Astrocyte (in vitro differentiated cells and primary cell): ENCODE results near the gene CYBA. TPM values are rescaled to one million over a fixed set of nuclear protein-coding genes. Genes with fewer than 3 reads are reported as not detected.

Experiments used
- DNase-seq: peaks from one replicate; pipeline ENCODE4 v3.0.0-alpha.2; 2010; ENCODE audit warnings: low read depth
- FAIRE-seq: peaks from 2 replicates; lab custom pipeline; 2011; peaks lifted over from hg19 to GRCh38; lab: Jason Lieb, UNC
- H2AFZ ChIP-seq: 2 replicates; pipeline ENCODE4 v1.6.0; 2012; ENCODE audit warnings: low read depth, low read length, inconsistent platforms
- H3K27ac ChIP-seq: 2 replicates; pipeline ENCODE4 v1.5.1; 2011; ENCODE audit warnings: low read depth, low read length, inconsistent platforms
- H3K27me3 ChIP-seq: 2 replicates; pipeline ENCODE4 v1.6.0; 2011; ENCODE audit warnings: low read length, inconsistent platforms; ENCODE audit not compliant: insufficient read depth
- H3K36me3 ChIP-seq: 2 replicates; pipeline ENCODE4 v1.5.1; 2011; ENCODE audit warnings: low read length, inconsistent platforms; ENCODE audit not compliant: insufficient read depth
- H3K4me1 ChIP-seq: 2 replicates; pipeline ENCODE4 v1.5.1; 2011; ENCODE audit warnings: low read length, inconsistent platforms; ENCODE audit not compliant: insufficient read depth
- H3K4me2 ChIP-seq: 2 replicates; pipeline ENCODE4 v1.6.0; 2012; ENCODE audit warnings: low read length, inconsistent platforms
- H3K4me3 ChIP-seq: 2 replicates; pipeline ENCODE4 v1.5.1; 2011; ENCODE audit warnings: low read depth, mild to moderate bottlenecking, low read length, inconsistent platforms; ENCODE audit not compliant: insufficient read depth
- H3K79me2 ChIP-seq: 2 replicates; pipeline ENCODE4 v1.6.0; 2012; ENCODE audit warnings: mild to moderate bottlenecking, low read length, inconsistent platforms; ENCODE audit not compliant: insufficient read depth
- H3K9ac ChIP-seq: 2 replicates; pipeline ENCODE4 v1.6.0; 2012; ENCODE audit warnings: mild to moderate bottlenecking, low read length, inconsistent platforms
- H3K9me3 ChIP-seq: 2 replicates; pipeline ENCODE4 v1.5.1; 2012; ENCODE audit warnings: low read depth, mild to moderate bottlenecking, low read length, inconsistent platforms; ENCODE audit not compliant: insufficient read depth
- H4K20me1 ChIP-seq: 2 replicates; pipeline ENCODE4 v1.6.0; 2012; ENCODE audit warnings: low read length, inconsistent platforms; ENCODE audit not compliant: insufficient read depth
- H3K27ac Mint-ChIP-seq: one replicate; pipeline ENCODE4 v1.8.0; 2021; ENCODE audit warnings: mild to moderate bottlenecking, mixed read lengths; ENCODE audit not compliant: unreplicated experiment
- H3K27me3 Mint-ChIP-seq: one replicate; pipeline ENCODE4 v1.8.0; 2021; ENCODE audit warnings: low read depth, mixed read lengths; ENCODE audit not compliant: unreplicated experiment
- H3K36me3 Mint-ChIP-seq: one replicate; pipeline ENCODE4 v1.8.0; 2021; ENCODE audit warnings: low read depth, mixed read lengths; ENCODE audit not compliant: unreplicated experiment
- H3K4me1 Mint-ChIP-seq: one replicate; pipeline ENCODE4 v1.8.0; 2021; ENCODE audit warnings: low read depth, mixed read lengths; ENCODE audit not compliant: unreplicated experiment
- H3K4me3 Mint-ChIP-seq: one replicate; pipeline ENCODE4 v1.8.0; 2021; ENCODE audit warnings: mild to moderate bottlenecking, moderate library complexity, mixed read lengths; ENCODE audit not compliant: unreplicated experiment
- H3K9me3 Mint-ChIP-seq: one replicate; pipeline ENCODE4 v1.8.0; 2021; ENCODE audit warnings: mild to moderate bottlenecking, mixed read lengths; ENCODE audit not compliant: unreplicated experiment
- CTCF ChIP-seq: IDR thresholded peaks from 2 replicates; pipeline ENCODE4 v1.5.1; 2011; ENCODE audit warnings: low read depth, mild to moderate bottlenecking, inconsistent platforms, low read length, moderate library complexity; ENCODE audit not compliant: insufficient read depth
- EZH2 ChIP-seq: IDR thresholded peaks from 2 replicates; pipeline ENCODE4 v1.6.1; 2012; ENCODE audit warnings: mild to moderate bottlenecking, low read length, inconsistent platforms; ENCODE audit not compliant: insufficient read depth
- total RNA-seq: library from RNA; stranded (reverse); gene quantifications from 2 replicates; pipeline ENCODE4 v1.2.1, GENCODE V29; 2021

Gene CYBA
- total RNA-seq, 1 donor from 2014 or later, result 236 TPM

GRCh38 chr16:88643644-88643932 is 7.3 kb downstream of the CYBA start:
- Mint-ChIP-seq H3K4me3 (no peak overlapping the region), H3K4me1 (no peaks in the 10 kb centered on the region), H3K27me3 (peaks cover 8% of the 10 kb centered on the region), H3K36me3 (peaks cover 9% of the 10 kb centered on the region), H3K9me3 (no peaks in the 10 kb centered on the region), H3K27ac (no peak overlapping the region)
- Histone ChIP-seq H3K4me1 (no peaks in the 10 kb centered on the region), H3K27ac (no peak overlapping the region), H3K79me2 (no peaks in the 10 kb centered on the region), H4K20me1 (peaks cover 4% of the 10 kb centered on the region), H3K4me2 (no peak overlapping the region), H3K9ac (no peak overlapping the region), H3K9me3 (no peaks in the 10 kb centered on the region), H3K36me3 (no peaks in the 10 kb centered on the region), H3K4me3 (no peak overlapping the region), H2AFZ (no peak overlapping the region), H3K27me3 (peaks cover 16% of the 10 kb centered on the region)
- DNase-seq (no peak), FAIRE-seq (no peak)
- no peak for TF ChIP-seq EZH2
- no peak for TF ChIP-seq CTCF

GRCh38 chr16:88642881-88643643 is 7.8 kb downstream of the CYBA start:
- no peak overlapping the region for H3K4me3 ChIP-seq

More at GRCh38 chr16:88642881-88643643, 7.8 kb downstream of the CYBA start:
- Mint-ChIP-seq H3K27me3 (peaks cover 10% of the 10 kb centered on the region), H3K4me3 (no peak overlapping the region), H3K36me3 (peaks cover 9% of the 10 kb centered on the region), H3K4me1 (no peaks in the 10 kb centered on the region), H3K27ac (no peak overlapping the region), H3K9me3 (no peaks in the 10 kb centered on the region)
- Histone ChIP-seq H3K4me1 (no peaks in the 10 kb centered on the region), H3K9me3 (no peaks in the 10 kb centered on the region), H3K4me2 (no peak overlapping the region), H3K9ac (no peak overlapping the region), H3K27me3 (peaks cover 20% of the 10 kb centered on the region), H3K36me3 (no peaks in the 10 kb centered on the region), H4K20me1 (no peaks in the 10 kb centered on the region), H3K79me2 (no peaks in the 10 kb centered on the region), H3K27ac (no peak overlapping the region), H2AFZ (no peak overlapping the region)
- FAIRE-seq (no peak), DNase-seq (no peak)
- TF ChIP-seq CTCF (no peak), EZH2 (no peak)
